HG03196 (cell line): ENCODE results near the gene LSM14B.

ENCODE experiments used
- ATAC-seq: cut with Tn5 transposase; IDR thresholded peaks from one replicate; pipeline ENCODE4 v1.9.1; 2021; ENCODE audit not compliant: unreplicated experiment

Gene LSM14B

DNA sequence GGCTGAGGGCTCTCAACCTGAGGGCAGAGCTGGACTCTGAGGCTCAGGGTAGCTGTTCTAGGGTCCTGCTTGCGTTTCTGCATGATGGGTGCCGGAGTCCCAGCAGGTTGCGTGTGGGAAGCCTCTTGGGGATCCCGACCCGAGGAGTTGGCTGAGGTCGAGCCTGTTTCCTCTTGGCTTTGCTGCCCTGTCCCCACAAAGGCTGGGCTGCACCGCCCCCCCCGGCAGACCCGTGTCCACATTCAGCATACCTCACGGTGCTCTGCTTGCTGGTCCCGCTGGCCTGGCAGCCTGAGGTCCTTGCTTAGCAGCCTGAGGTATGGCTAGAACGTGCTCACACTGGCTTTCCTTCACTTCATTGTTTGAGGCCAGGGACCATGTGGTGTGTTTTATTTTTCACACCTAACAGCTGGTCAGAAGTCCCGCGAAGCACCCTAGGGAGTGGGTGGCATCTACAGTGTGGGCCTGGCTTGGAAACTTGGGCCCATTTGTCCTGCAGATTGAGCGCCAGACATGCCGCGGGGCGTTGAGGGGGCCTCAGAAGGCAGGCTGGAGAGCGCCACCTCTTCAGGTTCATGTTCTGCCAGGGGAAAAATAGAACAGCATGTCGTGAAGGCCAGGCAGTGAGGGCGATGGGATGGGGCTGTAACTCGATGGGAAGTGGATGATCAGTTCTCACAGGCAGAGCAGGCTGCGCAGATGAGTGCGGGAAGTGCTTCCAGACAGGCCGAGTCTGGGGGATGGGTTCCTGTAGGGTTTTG, 9.5 kb downstream of the LSM14B start:
- ATAC-seq: no peak

DNA sequence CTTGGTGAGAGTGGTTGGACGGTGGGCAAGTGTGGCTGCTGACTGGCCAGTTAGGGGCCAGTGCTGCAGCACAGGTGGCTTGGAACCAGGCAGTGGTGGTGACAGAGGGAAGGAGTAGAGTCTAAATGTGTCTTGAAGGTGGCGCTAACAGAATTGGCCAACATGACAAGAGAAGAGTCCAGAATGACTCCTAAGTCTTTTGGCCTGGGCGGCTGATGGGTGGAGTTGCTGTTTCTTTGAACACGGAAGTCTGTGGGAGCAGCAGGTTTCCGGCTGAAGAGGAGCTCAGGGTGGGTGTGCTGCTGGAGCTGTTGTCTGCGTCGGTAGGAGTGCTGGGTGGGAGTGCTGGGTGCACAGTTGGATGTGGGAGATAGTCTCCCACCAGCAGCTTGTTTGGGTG, 10.1 kb downstream of the LSM14B start:
- ATAC-seq: no peak

DNA sequence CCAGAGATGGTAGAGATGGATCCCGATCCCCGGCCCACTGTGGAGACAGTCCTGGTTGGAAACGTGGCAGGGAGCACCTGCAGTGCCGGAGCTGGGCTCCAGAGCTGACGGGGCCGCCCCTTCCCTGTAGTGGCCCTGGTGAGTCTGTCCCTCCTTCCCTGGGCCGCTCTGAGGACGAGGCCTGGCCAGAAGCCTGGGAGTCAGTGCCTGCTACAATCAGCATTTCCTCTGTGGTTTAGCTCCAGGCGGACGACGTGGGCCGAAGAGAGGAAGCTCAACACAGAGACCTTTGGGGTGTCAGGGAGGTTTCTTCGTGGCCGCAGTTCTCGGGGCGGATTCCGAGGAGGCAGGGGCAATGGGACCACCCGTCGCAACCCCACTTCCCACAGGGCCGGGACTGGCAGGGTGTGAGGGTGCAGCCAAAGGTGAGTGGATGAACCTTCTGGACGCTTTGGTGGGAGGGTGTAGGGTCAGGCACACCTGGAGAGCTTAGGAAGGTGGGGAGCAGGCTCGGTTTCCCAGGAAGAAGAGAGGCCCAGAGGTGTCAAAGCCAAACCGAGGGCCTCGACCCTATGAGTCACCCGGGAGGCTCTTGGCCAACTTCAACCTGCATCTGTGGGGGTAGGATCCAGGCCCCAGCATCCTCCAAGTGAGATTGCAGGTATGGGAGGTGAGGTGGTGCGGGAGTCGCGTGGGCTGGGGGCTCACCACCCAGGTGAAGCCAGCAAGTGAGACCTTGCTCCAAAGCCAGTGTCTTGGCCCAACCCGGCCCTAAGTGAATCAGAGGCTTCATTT, 11.0 kb downstream of the LSM14B start:
- ATAC-seq: no peak

DNA sequence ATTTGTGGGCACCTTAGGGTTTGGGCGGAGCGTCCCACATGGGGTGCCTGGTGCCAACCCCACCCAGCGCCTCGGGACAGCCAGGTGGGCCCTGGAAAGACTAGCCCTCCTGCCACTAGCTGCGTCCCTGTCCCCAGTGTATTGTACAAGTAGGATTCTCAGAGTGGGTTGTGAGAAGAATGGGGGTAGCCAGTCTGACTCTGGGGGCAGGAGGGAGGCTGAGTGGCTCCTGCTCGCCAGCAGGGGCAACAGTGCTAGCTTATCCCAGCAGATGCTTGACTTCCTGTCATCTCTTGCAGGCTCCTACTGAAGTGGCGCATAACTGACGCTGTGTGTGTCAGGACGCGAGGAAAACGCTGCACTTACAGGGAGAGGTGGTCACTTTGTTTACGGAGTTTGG, 11.6 kb downstream of the LSM14B start:
- ATAC-seq: no peak

DNA sequence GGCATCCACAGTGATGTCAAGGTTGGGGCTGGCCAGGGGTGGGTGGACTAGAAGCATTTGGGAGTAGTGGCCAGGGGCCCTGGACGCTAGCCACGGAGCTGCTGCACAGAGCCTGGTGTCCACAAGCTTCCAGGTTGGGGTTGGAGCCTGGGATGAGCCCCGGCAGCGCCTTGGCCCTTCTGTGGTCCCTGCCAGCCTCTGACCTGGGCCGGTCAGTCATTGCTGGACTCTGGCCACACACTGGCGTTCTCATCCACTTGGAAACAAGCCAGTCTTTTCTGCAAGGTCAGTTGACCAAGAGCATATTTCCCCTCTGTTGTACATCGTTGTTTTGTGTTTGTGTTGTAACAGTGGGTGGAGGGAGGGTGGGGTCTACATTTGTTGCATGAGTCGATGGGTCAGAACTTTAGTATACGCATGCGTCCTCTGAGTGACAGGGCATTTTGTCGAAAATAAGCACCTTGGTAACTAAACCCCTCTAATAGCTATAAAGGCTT, 12.5 kb downstream of the LSM14B start:
- ATAC-seq: no peak

DNA sequence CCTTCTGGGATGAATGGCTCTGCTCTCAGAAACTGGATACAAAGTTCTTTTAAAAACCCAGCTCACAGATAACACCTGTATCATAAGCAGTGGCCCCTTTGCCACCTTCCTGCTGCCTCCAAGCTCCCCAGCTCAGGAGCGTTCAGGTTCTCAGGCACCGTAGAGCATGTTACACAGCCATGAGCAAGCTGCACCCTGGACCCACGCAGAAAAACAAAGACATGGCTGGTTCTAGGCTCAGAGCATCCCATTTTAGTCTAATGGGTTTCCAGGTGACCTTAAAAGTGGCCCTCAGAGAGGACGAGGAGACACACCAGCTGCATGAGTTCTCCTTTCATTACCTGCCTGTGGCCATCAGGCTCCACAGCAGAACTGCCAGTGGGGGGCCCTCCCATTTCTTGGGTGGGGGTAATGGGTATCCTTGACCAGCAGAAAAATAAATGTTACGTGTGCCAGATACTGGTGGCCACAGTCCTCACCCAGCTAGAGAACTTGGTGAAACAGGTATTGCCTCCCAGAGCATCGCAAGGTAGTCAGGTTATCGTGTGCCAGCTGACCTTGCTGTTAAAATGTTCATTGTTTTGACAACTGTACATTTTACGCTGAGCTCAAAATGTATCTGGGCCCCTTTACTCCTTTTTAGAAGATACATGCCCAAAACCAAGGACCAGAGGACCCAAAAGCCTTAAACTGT, 13.4 kb downstream of the LSM14B start:
- no peak for ATAC-seq

DNA sequence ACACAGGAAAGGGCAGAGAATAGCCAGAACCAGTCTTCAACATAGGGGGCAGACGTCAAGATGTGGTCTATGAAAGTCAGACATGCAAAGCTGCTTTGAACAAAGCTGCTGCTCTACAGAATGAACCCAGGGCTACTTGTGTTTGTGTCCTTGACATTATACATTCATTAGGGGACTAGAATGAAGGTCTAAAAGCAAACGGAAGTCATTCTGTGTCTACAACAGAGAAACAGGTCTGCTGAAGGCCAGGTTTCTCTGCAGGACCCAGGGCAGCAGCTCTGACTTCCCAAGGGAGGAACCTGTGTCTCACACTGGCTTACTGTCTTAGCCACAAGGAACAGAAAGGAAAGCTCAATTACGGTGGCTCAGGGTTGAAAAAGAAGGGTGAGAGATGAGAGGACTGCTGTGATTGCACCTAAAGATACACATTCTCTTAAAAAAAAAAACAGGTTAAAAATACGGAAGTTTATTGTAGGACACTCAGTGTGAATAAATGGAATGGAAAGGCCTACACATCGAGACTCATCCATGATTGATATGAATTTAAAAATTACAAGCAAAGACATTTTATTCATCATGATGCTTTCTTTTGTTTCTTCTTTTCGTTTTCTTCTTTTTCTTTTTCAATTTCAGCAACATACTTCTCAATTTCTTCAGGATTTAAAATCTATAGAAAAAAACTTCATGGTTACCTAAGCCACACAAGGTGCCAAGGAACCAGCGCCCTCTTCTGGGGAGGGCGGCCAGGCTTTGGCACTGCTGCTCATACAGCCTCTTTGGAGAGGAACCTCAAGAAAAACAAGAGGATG, 14.2 kb downstream of the LSM14B start:
- ATAC-seq: no peak

DNA sequence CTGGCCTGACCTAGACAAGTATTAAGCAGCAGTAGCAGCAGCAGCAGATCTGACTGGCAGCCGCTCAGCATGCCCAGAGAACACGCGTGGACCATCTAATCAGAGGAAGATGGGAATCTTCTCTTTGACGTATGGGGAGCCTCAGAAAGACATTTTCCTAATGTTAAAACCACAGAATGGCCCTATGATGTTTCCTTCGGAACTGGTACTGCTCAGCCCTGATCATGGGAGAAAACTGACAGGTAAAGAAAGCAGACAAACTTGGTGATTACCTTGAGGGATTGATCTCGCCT, 14.8 kb downstream of the LSM14B start:
- no peak for ATAC-seq

DNA sequence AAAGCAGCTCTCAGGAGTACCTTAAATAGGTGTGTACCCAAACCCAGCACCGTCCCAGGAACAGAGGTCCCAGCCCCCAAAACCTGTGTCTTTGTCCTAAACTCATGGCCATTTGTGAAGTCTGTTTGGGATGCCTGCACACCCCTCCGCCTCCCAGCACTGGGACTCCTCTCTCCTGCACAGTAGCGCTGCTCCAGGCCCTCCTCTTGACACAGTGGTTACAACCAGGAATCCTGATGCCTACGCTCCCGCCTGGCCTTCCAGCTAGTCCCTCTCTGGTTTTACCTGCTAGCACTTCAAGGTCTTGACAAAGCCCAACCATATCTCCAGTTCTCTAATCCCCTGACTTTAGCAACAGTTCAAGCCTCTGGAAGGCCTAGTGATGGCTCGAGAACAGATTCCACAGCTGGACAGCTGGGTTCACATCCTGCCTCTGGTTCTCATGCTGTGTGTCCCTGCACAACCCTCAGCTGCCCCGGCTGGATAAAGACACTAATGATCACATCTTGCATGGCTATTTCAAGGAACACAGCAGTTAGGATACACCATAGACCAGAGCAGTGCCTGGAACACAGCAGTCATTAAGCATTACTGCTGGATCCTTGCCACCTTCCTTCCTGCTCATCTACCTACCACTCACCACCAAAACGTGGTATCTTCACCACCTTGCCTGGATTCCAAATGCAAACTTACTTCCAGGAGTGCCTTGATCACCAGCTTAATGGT, 15.4 kb downstream of the LSM14B start:
- no peak for ATAC-seq

DNA sequence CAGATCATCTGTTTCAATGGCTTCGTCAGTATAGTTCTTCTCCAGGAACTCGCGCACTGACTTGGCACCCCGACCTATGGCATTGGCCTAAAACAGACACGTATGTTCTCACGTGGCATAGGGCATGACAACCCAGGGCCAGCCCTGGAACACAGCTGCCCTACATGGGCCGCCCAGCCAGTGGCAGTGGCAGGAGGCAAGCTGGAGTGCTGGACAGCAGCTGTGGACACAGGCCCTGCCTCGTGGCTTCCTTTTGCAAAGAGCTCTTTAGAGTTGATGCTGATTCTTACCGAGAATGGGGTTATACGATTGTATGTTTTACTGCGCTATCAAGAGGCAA, 15.9 kb downstream of the LSM14B start:
- no peak for ATAC-seq

DNA sequence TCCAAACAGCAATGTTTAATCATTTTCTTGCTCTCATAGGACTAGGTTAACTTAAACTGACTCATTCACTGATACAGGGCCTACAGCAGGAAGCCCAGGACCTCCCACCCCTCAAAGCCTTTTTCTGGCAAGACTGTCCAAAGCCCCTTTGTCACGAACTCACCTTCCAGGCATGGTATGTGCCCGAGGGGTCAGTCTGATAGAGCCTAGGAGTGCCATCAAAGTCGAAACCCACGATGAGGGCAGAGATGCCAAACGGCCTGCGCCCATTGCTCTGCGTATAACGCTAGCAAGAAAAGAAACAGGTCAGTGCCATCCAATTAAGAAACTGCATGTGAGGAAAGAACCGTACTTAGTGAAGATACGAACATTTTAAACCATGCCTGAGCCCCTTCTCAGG, 16.6 kb downstream of the LSM14B start:
- no peak for ATAC-seq

DNA sequence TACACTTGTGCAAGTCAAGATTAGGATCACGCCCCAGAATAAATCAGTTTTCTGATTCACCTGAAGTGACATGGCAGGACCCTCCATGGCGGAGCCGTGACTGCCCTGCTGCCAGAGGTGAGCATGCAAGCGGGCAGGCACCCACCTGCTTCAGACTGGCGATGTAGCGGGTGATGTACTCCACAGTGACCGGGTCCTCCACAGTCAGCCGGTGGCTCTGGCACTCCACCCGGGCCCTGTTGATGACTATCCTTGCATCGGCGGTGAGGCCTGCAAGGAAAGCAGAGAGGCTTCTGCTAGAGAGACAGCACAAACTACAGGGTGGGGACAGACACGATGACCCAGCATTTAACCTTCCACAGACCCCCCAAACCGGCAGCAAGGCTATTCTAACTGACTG, 17.4 kb downstream of the LSM14B start:
- ATAC-seq: no peak

DNA sequence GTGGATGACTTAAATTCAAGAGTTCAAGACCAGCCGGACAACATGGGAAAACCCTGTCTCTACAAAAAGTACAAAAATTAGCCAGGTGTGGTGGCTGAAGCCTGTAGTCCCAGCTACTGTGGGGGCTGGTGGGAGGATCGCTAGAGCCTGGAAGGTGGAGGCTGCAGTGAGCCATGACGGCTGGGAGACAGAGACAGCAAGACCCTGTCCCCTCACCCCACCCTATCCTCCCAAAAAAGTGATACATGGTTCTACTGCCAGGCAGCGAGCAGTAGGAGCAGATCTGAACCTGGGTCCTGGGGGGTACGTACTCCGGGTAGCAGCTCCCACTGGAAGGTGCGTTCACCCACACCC, 18.7 kb downstream of the LSM14B start:
- no peak for ATAC-seq

DNA sequence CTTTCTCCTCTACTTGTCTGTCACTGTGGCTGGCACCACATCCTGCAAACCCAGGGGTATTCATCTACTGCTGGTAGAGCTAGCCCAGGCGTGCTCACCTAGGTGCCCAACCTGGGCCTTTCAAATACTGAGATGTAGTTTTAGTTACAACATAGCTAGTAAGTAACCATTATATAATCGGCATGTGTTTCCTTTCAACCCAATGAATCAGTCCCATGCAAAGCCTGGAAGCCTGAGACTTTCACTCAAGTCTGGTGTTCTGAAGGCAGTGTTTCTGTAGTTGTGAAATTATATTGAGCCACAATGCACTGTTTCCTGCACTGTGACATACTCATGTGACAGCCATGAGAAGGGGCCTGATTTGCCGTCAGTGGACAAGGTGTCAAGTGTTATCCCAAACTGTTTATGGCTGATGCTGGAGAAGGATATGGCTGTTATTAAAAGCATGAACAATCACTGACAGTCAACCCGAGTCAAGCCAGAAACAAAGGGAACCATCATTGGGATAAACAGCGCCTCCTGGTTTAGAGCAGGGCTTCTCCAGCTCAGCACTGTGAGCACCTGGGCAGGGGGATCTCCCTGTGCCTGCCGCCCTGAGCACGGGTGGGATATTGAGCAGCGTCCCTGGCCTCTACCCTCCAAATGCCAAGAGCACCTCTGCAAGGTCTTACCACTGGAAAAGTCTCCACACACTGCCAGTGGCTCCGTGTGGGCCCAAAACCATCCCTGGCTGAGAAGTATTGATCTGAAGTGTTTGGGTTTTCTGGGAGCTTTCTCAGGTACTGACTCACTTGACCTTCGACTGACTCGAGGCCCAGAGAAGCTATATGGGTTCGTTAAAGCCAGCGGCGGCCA, 19.3 kb downstream of the LSM14B start:
- ATAC-seq: no peak

DNA sequence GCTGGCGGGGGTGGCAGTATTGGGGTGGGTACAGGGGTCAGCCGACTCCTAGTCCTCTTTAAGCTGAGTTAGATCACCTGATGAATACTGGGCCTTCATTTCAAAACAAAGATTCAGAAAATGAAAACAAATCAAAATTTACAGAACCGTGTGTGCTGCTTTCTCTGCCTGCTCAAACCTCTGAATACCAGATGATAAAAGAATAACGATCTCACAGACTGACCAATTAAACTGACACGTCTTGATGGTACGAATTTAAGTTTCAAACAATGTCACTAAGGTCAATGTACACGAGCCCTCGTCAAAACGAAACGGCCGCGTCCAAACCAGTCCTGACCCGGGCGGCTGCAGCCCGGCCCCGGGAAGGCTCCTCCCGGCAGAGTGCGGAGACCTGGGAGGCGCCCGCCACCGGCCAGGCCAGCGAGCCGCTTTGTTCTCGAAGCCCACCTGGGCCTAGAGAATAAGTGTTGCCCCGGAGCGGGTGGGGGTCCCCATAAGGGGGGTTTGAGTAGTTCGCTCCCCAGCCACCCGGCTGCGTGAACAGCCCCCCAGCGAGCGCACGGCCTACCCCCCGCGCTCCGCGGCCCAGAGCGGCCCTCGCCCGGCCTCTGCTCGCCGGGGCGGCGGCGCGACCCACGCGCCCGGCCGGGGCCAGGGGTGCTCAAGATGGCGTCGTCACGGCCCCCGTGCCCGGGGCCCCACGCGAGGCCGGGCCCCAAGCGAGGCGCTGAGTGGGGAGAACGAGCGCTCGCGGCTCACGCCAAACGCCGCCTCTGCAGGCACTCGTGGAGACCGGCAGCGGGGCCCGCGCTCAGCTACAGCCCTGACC, 20.2 kb downstream of the LSM14B start:
- peak; percentile 17 for ATAC-seq

DNA sequence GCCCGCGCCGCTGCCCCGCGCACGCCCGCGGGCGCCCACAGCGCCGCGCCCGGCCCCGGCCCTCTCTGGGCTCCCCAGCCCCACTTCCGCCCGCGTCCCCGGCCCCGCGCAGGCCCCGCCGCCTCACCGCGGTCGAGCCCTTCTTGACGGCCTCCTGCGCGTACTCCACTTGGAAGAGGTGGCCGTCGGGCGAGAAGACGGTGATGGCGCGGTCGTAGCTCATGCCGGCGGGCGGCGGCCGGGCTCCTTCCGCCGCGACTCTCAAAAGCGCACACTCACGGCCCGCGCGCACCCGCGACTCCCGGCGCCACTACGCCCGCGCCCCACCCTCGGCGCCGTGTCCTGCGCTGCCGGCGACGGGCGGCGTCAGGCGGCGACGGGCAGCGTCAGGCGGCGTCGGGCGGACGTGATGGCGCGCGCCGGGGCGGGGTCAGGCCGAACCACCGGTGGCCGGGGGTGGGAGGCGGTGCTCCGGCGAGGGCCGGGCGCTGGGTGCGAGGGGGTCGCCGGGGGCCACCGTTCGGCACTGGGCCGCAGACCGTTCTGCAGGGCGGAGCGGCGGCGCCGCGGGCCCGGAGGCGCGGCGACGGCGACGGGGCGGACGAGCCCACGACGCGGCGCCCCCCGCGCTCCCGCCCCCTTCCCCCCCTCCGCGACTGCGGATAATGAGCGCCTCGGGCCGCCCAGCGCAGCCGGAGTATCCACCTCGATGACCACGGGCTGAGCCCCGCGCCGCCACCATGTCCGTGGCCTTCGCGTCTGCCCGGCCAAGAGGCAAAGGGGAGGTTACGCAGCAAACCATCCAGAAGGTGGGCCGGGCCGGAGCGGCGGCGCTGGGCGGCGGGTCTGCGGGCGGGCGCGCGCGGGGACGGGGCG, 21.0 kb downstream of the LSM14B start, which contains the start of the genes PSMA7 and SS18L1:
TSS of gene PSMA7 (minus strand) at position 314 of the 876 bp plus-strand sequence. CDS start at position 223, 91 bp downstream.
TSS of gene SS18L1 (plus strand) at position 689 of the 876 bp plus-strand sequence. CDS start at position 741, 52 bp downstream.
- peak; percentile 70 for ATAC-seq

DNA sequence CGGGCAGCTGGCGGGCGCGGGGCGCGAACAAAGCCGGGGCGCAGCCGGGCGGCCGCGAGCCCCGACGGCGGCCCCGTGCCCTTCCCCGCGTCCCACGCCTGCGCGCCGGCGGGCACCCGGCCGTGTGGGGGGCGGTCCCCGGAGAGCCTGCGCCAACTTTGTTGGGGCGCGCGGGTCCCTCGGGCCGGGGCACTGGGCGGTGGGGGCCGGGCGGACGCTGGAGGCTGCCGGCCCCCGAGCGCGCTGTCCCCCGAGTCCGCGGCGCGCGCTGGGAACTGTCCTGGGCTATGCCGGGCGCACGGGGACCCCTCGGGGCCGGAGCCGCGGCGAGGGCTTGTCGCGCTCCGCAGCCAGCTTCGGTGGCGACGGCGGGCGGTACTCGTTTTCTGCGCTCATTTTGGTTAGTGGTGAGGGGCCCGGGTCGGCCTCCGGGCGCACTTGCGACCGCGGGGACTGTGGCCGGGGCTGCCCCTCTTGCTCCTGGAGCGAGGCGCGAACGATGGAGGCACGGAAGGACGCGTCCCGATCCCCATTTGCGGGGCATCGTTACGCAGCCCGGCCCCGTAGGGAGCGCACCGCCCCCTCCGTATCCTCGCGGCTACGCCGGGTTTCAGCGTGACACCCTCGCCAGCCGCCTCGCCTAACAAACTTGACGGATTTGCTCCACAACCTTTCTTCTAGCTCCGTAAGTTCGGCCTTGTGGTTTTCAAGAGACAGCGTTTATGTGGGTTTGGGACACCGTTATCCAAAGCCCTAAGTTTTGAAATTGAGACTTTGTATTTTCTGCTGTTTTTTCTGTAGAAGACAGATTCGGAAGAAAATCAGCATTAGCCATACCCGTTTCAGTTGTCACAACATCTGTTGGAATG, 21.9 kb downstream of the LSM14B start:
- ATAC-seq: no peak
